COLO668 (cell line): Measurements from ENCODE around the gene NXPH4.
A peak's percentile ranks its signal among the peaks of the same experiment; 100 is the strongest.

ENCODE experiments used
- DNase-seq: peaks from one replicate; lab custom pipeline; 2025; ENCODE audit not compliant: unreplicated experiment; lab: John Stamatoyannopoulos, UW

Gene NXPH4

DNA sequence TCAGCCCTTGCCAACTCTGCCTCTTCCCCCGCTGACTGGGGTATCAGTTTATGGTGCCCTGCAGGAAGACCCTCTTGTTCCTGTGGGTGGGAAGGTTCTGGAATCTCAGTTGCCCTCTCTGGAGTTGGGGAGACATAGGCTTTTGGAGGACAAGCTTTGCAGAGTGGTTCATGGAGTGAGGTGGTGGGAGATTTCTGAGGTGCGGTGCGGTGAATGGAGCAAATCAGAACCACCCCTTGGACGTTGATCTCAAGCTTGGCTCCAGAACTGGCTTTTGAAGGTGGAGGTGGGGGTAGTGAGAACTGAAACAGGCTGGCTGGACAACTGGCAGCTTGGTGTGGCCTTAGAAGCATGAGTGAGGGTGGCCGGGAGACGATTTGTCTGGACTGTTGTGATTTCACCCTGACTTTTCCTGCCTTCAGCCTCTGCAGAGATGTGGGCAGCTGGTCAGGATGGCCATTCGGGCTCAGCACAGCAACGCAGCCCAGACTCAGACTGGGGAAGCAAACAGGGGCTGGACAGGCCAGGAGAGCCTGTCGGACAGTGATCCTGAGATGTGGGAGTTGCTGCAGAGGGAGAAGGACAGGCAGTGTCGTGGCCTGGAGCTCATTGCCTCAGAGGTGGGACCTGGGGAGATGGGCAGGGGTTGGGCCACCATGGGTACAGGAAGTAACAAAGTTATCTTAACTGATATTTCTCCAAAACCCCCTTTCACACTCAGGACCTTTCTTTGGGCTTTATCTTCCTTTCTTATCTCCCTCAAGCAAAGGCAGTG, 14.0 kb downstream of the NXPH4 start:
- DNase-seq: no peak

DNA sequence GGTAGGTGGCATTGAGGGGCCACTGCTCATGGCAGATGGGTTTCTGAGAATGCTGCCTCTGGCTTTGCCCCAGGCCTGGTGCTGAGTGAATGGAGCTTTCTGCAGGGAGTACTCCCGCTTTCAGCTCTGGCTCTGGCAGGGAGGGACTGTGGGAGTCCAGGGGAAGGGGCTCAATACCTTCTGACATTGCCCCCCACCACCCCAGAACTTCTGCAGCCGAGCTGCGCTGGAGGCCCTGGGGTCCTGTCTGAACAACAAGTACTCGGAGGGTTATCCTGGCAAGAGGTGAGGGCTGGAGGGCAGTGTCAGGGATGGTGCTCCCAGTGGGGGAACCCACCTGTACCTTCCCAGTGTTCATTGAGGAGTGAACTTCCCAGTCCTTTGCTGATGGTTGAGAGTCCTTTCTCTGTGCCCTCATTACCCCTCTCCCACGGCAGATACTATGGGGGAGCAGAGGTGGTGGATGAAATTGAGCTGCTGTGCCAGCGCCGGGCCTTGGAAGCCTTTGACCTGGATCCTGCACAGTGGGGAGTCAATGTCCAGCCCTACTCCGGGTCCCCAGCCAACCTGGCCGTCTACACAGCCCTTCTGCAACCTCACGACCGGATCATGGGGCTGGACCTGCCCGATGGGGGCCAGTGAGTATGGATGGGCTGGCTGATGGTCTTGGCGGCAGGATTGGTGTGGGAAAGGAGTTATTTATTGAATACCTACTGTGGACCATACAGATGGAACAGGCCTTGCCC, 14.9 kb downstream of the NXPH4 start:
- DNase-seq: no peak

DNA sequence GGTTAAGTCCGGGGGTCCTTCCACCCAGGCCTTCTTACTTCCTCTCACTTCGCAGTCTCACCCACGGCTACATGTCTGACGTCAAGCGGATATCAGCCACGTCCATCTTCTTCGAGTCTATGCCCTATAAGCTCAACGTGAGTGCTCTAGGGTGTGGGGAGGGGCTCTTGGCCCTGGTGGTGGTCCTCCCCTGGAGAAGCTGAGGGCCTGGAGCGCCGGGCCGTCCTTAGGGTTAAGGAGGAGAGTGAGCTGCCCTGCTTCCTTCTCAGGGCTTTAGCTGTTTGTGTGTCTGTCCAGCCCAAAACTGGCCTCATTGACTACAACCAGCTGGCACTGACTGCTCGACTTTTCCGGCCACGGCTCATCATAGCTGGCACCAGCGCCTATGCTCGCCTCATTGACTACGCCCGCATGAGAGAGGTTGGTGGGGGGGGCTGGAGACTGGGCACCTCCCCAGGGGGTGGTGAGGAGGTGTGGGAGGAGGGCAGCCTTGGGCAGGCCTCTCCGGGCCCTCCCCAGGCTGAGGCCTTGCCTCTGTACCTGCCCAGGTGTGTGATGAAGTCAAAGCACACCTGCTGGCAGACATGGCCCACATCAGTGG, 15.7 kb downstream of the NXPH4 start:
- DNase-seq: no peak

DNA sequence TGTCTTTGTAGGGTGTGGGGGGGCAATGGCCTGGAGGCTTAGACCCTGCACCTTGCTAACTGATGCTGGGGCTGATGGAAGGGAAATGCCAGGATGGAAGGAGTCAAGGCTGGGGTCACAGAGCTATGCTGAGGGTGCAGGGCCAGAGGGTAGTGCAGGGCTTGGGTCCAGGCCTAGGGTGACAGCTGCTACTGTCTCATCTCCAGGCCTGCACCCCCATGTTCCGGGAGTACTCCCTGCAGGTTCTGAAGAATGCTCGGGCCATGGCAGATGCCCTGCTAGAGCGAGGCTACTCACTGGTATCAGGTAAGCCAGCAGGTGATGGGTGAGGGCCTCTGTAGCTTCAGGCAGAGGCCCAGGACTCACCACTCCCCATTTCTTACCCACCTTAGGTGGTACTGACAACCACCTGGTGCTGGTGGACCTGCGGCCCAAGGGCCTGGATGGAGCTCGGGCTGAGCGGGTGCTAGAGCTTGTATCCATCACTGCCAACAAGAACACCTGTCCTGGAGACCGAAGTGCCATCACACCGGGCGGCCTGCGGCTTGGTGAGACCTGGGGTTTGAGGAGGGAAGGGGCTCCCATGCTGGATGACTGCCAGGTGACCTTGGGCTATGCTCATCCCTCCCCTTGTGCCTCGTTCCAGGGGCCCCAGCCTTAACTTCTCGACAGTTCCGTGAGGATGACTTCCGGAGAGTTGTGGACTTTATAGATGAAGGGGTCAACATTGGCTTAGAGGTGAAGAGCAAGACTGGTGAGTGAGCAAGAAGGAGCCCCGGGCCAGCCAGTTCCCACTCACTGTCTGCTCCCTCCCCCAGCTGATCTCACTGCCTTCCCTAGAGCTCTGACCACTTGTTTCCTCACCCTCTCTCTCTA, 17.0 kb downstream of the NXPH4 start:
- DNase-seq: no peak

DNA sequence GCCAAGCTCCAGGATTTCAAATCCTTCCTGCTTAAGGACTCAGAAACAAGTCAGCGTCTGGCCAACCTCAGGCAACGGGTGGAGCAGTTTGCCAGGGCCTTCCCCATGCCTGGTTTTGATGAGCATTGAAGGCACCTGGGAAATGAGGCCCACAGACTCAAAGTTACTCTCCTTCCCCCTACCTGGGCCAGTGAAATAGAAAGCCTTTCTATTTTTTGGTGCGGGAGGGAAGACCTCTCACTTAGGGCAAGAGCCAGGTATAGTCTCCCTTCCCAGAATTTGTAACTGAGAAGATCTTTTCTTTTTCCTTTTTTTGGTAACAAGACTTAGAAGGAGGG, 17.6 kb downstream of the NXPH4 start:
- DNase-seq: no peak

DNA sequence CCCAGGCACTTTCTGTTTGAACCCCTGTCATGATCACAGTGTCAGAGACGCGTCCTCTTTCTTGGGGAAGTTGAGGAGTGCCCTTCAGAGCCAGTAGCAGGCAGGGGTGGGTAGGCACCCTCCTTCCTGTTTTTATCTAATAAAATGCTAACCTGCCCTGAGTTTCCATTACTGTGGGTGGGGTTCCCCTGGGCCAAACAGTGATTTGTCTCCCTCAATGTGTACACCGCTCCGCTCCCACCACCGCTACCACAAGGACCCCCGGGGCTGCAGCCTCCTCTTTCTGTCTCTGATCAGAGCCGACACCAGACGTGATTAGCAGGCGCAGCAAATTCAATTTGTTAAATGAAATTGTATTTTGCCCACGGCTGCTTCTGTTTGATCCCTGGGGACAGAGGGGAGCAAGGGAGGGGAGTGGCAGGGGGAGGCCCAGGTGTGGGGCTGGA, 18.0 kb downstream of the NXPH4 start:
- no peak for DNase-seq

DNA sequence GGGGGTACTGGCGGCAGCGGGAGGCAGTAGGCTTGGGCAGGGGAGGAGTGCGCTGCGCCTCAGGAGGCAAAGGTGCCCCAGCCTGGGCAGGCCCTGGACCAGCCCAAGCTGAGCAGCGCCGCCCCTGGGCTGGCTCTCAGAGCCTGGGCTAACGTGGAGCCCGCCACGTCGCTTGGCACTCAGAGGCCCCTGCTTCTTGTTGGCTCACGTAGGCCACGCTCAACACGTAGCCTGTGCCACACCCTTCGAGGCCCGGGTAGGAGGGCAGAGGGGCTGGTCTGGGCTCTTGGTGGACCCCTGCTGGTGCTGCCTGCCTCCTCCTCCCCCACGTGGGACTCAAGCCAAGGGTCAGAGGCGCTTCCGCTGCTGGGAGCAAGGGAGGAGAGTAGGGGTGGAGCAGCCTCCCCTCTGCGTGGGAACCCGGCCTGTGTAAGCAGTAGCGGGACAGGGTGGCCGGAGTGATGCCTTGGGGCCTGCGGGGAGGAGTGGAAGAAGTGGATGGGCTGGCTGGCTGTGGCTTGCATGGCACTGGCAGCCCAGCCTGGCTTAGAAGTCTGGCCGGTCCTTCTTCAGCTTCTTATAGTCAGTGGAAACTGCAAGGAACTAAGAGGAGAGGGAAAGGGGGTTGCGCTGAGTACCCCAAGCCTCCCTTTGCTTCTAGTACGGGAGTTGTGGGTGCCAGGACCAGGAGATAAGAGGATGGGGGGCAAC, 18.6 kb downstream of the NXPH4 start:
- no peak for DNase-seq

DNA sequence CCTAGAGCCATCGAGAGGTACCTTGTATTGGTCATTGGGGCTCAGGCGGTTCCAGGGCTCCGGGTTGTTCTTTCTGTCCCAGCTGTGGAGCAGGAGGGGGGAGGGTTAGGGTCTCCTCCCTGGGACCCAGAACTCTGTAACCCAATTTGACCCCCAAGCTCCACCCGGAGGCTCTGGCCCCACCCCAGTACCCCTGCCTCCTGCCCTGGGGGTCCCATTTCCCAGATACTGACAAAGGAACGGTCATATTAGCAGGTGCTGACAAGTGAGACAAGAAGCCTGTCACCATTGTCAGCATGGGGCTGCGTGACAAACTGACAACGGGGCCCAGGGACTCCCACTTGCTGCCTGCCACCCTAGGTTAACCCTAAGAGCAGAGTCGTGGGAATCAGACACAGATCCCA, 19.1 kb downstream of the NXPH4 start:
- DNase-seq: no peak

DNA sequence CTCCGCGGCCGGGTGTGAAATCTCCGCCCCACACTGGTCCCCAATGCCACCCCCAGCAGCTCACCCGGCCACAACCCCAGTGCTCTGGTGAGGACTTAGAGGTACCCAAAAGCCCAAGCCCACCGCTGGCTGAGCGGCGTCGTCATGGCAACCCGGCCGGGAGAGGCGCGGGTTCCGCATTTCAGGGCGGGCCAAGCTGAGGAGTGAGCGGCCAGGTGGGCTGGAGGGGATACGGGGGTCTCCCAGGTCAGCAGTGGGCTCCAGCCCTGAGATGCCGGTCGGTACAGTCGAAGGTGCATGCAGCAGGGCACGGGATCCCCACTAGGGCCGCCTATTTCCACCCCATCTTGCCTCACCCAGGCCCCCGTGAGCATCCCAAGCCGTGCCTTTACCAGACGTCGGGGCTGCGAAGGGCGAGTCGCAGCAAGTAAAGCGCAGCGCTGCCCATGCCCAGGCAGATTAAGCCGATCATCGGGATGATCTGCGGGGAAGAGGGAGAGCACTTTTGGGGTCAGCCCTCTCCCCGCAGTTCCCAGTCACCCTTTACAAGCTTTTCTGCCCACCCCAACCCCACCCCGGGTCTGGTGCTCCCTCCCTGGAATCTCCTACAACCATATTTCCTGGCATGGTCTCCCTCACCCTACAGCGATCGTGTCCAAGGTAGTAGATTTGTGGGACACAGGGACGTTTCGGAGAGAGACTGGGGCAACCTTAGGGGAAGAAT, 19.8 kb downstream of the NXPH4 start:
- no peak for DNase-seq

DNA sequence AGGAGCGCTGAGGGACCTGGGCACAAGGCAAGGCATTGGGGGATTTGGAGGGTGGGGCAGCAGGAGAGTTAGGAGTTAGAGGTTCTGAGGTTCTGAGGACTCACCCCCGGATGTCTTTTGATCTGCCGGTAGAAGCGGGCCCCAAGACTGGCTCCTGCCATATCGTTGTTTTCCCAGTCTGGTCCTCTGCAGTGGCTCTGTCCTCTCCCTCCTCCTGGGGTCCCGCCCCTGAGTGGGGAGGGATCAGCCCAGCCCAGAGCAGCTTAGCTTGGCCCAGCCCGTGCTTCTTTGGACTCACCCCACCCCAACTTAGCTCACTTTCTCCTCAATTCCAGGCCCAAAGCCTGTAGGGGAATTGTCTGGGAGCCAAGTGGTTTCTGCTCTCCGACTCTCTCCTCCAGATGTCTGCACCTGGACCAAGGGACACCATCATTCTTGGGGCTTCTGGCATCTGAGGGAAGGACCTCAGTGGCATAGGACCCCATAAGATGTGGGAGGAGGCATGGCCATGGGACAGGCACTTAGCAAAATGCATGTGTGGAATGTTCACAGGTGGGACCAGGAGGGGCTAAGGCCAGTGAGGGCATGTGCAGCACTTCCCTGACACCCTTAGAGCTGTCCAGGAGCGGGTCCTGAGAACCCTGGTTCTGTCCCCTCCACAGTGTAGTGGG, 20.5 kb downstream of the NXPH4 start:
- no peak for DNase-seq

DNA sequence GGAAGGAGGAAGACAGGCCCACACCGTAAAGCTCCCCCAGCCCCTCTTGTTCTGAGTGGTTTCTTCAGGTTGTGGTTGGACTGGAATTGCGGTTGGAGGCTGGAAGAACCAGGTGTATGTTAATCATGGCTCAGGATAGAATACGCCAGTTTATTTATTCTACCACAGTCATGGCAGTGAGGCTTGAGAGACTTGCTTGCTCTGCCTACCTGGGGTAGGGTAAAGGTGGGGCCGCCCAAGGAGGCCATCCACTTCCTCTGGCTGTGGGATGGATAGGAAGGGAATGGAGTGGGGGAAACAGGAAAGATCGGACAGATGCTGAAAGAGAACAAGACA, 21.0 kb downstream of the NXPH4 start:
- peak; percentile 36 for DNase-seq

DNA sequence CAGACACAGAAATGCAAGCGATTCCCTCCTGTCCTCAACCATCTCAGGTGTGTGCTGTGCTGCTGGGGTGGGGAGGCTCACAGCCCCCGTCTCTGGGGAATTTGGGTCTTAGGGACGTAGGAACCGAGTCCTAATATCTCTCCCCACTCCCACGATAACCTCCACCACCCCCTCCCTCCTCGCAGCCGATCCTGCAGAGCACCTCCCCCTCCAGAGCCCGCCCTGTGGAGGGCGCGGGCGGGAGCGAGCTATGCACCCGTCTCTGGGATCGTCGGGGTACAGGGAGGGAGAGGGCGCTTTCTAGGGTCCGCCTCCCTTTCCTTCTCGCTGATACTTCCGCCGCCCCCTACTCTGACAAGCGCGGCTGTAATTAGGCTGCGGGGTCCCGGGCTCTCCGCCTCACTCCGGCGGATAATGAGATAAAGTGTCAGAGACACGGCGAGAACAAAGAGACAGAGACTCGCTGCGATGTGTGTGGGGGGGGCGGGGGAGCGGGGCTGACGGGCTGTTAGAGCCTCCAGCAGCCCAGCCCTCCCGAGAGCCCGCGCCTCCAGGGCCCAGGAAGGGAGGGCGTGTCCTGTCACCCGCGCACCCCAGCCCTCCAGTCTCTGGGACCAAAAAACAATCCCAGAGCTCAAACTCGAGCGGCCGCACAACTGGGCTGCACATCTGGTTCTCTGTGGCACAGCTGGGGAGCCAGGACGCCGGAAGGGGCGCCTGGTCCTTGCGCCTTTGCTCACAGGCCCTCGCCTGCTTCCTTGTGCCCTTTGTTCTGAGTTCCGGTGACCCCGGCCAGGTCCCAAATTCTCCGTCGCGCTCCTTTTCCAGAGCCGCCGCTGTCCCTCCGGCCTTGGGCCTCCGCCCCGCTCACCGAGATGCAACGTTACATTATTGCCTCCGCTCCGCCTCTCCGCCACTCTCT, 21.6 kb downstream of the NXPH4 start:
- peak; percentile 57 for DNase-seq

DNA sequence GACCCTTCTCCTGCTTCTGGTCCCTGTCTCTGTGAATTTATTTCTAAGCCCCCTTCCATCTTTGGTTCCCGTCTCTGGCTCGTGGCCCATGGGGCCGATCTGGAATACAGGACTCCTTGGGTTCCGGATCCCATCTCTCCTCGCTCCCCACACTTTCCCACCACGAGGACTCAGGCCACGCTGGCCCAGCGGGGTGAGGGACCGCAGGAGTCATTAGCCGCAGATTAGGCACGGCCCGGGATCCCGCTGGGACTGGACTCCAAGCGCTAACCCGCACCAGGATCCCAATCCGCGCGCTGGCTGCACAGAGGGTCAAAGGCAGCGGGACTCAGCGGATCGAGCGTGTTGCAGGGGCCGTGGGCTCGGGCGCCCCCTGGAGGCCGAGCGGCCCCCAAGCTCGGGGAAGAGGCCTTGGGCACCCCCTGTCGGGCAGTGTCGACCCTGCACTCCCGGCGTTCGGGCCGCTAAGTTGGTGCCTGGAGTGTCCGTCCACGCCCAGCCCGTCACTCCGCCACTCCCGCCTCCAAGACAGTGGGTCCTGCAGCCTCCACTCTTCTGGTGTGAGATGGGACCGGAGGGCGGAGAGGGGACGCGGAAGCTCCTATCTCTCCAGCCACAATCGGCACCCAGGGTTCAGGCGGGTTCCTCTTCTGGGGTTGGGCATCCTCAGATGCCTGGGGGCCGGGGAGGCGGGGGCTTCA, 22.4 kb downstream of the NXPH4 start:
- DNase-seq: peak; percentile 85

DNA sequence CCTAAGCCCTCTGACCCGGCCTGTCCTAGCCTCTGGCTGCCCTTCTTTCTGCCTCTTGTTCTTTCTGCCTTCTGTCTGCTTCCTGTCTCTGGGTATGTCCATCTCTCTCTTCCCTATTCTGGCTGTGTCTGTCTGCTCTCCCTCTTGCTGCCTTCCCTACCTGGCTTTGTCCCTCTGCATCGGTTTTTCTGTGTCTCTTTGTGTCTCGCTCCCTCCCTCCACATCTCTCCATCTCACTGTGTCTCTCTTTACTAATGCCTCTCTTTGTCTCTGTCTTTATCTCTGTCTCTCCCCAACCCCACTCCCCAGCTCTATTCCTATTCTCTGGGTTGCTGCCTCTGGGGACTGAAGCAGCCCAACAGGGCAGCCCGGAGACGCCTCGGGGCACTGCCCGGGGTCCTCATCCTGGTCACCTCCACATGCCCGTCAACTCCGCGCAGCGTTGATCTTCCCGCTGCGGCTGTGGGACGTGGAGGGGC, 23.0 kb downstream of the NXPH4 start:
- peak; percentile 59 for DNase-seq

DNA sequence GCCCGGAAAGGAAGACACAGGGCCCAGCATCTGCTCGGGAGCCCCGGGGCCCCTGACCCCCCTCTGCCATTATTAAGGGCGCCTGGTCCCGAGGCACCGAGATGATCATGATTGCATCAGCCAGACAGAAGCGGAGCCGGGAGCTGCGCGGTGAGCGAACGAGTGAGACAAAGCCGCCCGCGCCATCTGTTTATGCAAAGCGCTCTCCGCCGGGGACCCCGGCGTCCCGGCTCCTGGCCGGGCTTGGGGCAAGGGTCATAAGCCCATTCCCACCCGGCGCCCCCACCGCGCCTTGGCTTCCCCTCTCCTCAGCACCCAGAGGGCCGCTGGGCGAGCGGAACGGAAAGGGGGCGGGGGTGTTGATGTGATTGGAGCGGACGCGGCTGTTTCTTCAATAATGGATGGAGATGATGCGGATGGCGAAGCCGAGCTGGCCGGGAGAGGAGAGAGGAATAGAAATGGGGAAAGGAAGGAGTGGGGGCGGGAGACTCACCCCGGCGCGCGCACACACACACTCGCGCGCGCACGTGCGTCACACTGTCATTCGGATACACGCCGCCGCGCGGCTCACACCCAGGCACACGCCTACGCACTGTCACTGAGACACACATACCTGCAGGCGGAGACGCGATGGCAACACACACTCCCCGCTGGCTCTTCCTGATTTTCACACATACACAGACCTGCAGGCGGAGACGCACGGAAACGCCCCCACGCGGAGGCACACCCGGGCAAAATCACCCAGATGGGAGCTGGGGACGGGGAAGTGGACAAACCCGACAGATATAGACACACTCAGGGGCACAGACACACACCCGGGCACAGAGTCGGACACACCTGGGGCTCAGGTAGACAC, 23.7 kb downstream of the NXPH4 start:
- DNase-seq: peak; percentile 89

DNA sequence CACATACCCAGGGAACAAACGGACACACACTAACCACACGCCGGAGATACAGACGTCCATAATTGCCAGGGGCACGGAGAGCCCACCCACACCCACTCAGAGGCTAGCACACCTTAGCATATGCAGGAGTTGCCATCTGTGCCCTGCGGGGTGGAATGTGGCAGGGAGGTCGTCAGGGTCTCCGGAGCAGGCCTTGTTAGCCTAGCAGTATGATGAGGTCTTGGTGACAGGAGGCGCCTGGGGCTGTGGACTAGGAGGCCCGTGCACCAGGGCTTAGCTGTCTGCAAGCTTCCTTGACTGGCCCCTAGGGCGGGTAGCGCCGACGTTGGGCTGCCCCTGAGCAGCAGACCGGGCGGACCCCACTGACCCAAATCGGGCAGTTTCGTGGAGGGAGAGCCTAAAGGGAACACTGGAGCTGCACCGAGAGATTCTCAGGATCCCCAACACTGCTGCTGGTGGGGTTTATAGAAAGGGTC, 24.4 kb downstream of the NXPH4 start:
- peak; percentile 46 for DNase-seq
